Heart left ventricle (tissue), 13 donors: ENCODE measurements around the gene NSUN7.

Experiments
- POLR2A ChIP-seq, 2 donors: fragments of 450-650 bp; IDR thresholded peaks; one replicate each; pipeline ENCODE4 v1.6.1; 2017; ENCODE audit warnings: antibody characterized with exemption in 2 of 2, mild to moderate bottlenecking in 2 of 2, moderate library complexity in 2 of 2
- TF ChIP-seq, protein P1 (sequence below), 12 donors: fragments of 200-600 bp; sonication (generic) in 4 of 12; IDR thresholded peaks; one replicate each; pipeline versions ENCODE4 v1.5.0 to v1.8.0; 2018 to 2022; ENCODE audit warnings: antibody characterized with exemption in 12 of 12, mild to moderate bottlenecking in 5 of 12
- donor health status: ischemic (EF 13 %, LVEDD 7.1; RV severe dilation, severe dysfunction).
- donor health status: DM: no; HTN: yes; CAD: no.
- donor health status: DM: no; HTN: no; CAD: no.
- donor health status: ischemic (EF 25% LVEDD 6.9; RV normal size, moderate dysfunction).
- donor health status: ischemic (EF 25% LVEDD 5.7; RV mildly dilated, moderate dysfunction).
- donor health status: ischemic (EF 35%, LVEDD 5.7; RV mildly dilated, moderate dysfunction).
- donor health status: nonischemic (EF 11% LVEDD 7.7; RV severe dilation, severe dysfunction).
- donor health status: DM: yes; HTN: yes; CAD: no.
- donor health status: PGD.
- donor health status: ischemic (EF 29% LVEDD 5.4; RV normal size, mild dysfunction).
- donor health status: nonischemic (EF 23%, LVEDD 6.1; RV moderate dilation, normal function).

- TF ChIP-seq, protein P1, sequence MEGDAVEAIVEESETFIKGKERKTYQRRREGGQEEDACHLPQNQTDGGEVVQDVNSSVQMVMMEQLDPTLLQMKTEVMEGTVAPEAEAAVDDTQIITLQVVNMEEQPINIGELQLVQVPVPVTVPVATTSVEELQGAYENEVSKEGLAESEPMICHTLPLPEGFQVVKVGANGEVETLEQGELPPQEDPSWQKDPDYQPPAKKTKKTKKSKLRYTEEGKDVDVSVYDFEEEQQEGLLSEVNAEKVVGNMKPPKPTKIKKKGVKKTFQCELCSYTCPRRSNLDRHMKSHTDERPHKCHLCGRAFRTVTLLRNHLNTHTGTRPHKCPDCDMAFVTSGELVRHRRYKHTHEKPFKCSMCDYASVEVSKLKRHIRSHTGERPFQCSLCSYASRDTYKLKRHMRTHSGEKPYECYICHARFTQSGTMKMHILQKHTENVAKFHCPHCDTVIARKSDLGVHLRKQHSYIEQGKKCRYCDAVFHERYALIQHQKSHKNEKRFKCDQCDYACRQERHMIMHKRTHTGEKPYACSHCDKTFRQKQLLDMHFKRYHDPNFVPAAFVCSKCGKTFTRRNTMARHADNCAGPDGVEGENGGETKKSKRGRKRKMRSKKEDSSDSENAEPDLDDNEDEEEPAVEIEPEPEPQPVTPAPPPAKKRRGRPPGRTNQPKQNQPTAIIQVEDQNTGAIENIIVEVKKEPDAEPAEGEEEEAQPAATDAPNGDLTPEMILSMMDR (IDR thresholded peaks at IDR 0.05) = no peak
- TF ChIP-seq POLR2A (IDR thresholded peaks at IDR 0.05) = no peak
Observed at GRCh38 chr4:40722576-40723161, 27.1 kb upstream of the NSUN7 start.
